ENCODE measurements around the gene CCDC77.
"Not testable (repeated sequence)": the region's sequence is repeated elsewhere in the genome, so short reads cannot be mapped to it uniquely, and the experiment has no call there.

The CCDC77 gene

DNA sequence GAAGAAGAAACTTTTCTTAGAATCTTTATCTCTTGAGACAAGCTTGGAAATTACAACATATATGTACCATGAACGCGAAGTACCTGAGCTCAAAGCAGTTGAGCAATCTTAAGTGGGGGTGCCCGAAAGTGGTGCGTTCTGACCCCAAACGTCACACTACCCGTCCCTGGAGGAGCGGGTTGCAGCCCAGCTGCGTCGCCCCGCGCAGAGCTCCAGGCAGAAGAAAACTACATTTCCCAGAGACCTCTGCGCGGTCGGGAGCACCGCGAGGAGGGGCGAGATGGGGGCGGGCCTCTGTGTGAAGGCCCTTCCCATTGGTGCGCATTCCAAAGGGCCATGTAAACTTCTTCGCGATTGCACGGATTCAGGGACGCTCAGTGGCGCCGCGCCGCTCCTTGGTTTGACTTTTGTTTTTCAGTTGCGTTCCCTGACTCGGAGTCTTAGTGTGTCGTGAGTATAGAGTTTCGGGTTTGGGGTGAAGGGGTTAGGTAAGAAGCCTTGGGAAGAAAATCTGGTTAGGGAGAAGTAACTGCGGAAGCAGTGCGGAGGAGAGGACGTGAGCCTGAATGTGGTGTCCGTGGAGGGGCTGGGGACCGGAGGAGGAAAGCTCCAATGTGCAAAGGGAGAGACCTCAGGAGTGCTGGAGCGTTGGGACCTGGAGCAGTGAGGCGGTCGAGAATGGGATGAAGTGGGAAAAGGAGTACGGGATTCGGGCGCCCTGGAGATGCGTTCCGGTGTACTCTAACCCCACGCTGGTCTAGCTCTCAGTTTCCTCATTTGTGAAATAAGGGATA is at the start of gene CCDC77:
Gene CCDC77 (plus strand): TSS at position 410 of the 794 bp plus-strand sequence. CDS start 7,740 bp downstream, outside the sequence.
- Histone ChIP-seq H2AFZ (ENCODE audit: low read depth, low read length) (peak within 1 kb of the TSS; percentile 61), H3K27me3 (ENCODE audit: insufficient read depth, low read length) (no peaks in the 10 kb centered on the region), H3K36me3 (ENCODE audit: insufficient read depth, low read length) (peaks cover 13% of the 10 kb centered on the region), H3K9me3 (ENCODE audit: low read length) (no peaks in the 10 kb centered on the region), H3K4me1 (ENCODE audit: insufficient read depth, low read length) (peaks cover 13% of the 10 kb centered on the region), H3K4me3 (ENCODE audit: low read length) (peak within 1 kb of the TSS; percentile 82)

DNA sequence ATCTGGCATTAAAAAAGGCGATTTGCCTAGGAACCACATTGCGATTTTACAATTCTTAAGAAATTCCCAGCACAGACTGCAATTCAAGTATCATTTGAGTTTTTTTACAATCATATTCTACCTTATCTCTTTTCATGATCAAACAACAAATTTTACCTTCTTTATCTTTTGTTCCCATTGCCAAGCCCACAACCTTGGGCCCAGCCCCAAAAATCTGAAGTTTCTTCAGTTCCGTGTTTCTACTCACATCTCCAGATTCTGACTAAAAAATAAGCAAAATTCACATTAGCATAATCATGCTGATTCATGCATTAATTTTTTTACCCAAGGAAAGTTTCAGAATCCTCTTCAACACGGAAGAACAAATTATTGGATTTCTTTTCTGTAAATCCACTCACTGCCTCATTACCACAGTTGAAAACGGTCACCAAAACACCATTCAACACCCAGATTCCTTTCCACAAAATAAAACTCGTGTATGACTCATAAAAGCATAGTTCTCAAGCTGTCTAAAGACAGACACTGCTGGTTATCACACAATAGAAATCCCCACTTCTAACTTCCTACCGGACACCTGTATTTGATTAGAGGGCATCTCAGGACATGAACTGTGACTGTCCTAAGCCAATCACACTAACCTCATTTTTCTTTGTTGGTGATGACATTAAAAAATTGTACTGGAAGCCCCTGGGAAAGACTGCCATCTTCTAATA is 45.0 kb upstream of the CCDC77 start:
- Histone ChIP-seq H3K27me3 (ENCODE audit: insufficient read depth, low read length) (no peaks in the 10 kb centered on the region), H3K4me3 (ENCODE audit: low read length) (no peak overlapping the region), H3K4me1 (ENCODE audit: insufficient read depth, low read length) (no peaks in the 10 kb centered on the region), H2AFZ (ENCODE audit: low read depth, low read length) (no peak overlapping the region), H3K36me3 (ENCODE audit: insufficient read depth, low read length) (peaks cover 82% of the 10 kb centered on the region), H3K9me3 (ENCODE audit: low read length) (peaks cover 24% of the 10 kb centered on the region)

DNA sequence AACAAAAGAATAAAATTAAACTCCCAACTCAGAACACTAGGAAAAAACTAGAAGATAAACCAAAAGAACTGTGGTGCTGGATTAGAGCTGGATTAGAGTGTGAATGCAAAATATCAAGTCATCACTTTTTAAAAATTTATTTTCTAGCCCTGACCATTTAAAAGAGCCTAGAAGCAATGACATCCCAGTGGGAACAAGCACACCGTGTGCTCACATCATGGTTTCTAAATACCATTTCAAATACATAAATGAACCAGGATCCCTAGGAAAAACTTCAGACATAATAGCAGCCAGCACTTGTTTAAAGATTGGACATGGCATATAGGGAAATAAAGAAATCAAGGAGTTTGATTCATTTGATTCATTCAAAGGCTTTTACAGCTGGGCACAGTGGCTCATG is 42.4 kb upstream of the CCDC77 start:
- no peaks in the 10 kb centered on the region for H3K4me1 ChIP-seq (ENCODE audit: insufficient read depth, low read length)
- no peaks in the 10 kb centered on the region for H3K27me3 ChIP-seq (ENCODE audit: insufficient read depth, low read length)
- no peak overlapping the region for H2AFZ ChIP-seq (ENCODE audit: low read depth, low read length)

DNA sequence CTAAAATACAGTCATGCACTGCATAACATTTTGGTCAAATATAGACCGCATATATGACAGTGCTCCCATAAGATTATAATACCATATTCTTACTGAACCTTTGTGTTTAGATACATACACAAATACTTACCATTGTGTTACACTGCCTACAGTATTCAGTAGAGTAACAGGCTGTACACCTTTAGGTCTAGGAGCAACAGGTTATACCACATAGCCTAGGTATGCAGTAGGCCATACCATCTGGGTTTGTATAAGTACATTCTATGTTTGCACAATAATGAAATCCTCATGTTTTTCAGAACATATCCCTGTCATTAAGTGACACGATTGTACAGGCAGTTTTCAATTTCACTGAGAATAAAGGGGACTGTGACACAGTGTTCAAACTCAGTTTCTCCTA is 34.6 kb upstream of the CCDC77 start:
- Histone ChIP-seq H3K9me3 (ENCODE audit: low read length) (peaks cover 31% of the 10 kb centered on the region), H3K4me3 (ENCODE audit: low read length) (no peak overlapping the region), H2AFZ (ENCODE audit: low read depth, low read length) (no peak overlapping the region), H3K36me3 (ENCODE audit: insufficient read depth, low read length) (peaks cover 90% of the 10 kb centered on the region), H3K4me1 (ENCODE audit: insufficient read depth, low read length) (no peaks in the 10 kb centered on the region), H3K27me3 (ENCODE audit: insufficient read depth, low read length) (no peaks in the 10 kb centered on the region)

More for the DNA sequence above, 42.4 kb upstream of the CCDC77 start:
- Histone ChIP-seq H3K9me3 (ENCODE audit: low read length) (peaks cover 28% of the 10 kb centered on the region), H3K4me3 (ENCODE audit: low read length) (no peak overlapping the region), H3K36me3 (ENCODE audit: insufficient read depth, low read length) (peaks cover 87% of the 10 kb centered on the region)

DNA sequence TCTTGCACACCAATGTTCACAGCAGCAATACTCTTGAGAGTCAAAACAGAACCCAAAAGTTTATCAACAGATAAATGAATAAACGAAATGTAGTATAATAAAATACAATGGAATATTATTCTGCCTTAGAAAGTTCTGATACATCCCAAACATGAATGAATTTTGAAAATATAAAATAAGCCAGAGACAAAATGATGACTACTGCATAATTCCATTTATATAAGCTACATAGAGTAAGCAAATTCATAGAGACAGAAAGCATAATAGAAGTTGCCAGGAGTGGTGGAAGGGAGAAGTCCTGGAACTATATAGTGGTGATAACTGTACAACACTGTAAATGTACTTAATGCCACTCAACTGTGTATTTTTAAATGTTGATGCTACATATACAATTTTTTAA is 33.5 kb upstream of the CCDC77 start:
- Histone ChIP-seq H3K27me3 (ENCODE audit: insufficient read depth, low read length) (no peaks in the 10 kb centered on the region), H3K4me1 (ENCODE audit: insufficient read depth, low read length) (no peaks in the 10 kb centered on the region), H3K36me3 (ENCODE audit: insufficient read depth, low read length) (peaks cover 78% of the 10 kb centered on the region), H2AFZ (ENCODE audit: low read depth, low read length) (no peak overlapping the region), H3K9me3 (ENCODE audit: low read length) (peaks cover 22% of the 10 kb centered on the region), H3K4me3 (ENCODE audit: low read length) (no peak overlapping the region)

DNA sequence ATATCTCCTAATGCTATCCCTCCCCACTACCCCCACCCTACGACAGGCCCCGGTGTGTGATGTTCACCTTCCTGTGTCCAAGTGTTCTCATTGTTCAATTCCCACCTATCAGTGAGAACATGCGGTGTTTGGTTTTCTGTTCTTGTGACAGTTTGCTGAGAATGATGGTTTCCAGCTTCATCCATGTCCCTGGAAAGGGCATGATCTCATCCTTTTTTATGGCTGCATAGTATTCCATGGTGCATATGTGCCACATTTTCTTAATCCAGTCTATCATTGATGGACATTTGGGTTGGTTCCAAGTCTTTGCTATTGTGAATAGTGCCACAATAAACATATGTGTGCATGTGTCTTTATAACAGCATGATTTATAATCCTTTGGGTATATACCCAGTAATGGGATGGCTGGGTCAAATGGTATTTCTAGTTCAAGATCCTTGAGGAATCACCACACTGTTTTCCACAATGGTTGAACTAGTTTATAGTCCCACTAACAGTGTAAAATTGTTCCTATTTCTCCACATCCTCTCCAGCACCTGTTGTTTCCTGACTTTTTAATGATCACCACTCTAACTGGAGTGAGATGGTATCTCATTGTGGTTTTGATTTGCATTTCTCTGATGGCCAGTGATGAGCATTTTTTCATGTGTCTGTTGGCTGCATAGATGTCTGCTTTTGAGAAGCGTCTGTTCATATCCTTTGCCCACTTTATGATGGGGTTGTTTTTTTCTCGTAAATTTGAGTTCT is 30.5 kb upstream of the CCDC77 start:
- Histone ChIP-seq H3K36me3 (ENCODE audit: insufficient read depth, low read length) (peaks cover 60% of the 10 kb centered on the region), H3K9me3 (ENCODE audit: low read length) (peaks cover 16% of the 10 kb centered on the region)
- not testable (repeated sequence) for H3K4me1 ChIP-seq (ENCODE audit: insufficient read depth, low read length); H2AFZ ChIP-seq (ENCODE audit: low read depth, low read length); H3K4me3 ChIP-seq (ENCODE audit: low read length); H3K27me3 ChIP-seq (ENCODE audit: insufficient read depth, low read length)

DNA sequence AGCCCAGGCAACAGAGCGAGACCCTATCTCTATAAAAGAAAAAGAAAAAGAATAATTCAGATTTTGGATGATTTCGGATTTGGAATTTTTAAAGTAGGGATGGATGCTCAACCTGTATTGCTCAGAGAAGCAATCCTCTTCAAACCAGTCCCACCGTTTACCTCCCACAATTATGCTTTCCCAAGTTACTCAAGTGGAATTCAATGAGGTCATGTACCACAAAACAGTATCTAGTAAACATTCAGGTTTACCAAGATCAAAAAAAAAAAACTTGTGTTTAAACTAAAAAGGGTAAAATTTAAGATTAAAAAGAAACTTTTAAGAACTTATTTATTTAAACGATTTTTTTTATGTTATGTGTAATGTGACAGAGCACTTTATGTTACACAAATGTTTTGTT is 14.8 kb upstream of the CCDC77 start:
- H3K36me3 ChIP-seq (ENCODE audit: insufficient read depth, low read length): peaks cover 36% of the 10 kb centered on the region
- peaks cover 34% of the 10 kb centered on the region for H3K4me1 ChIP-seq (ENCODE audit: insufficient read depth, low read length)
- no peaks in the 10 kb centered on the region for H3K27me3 ChIP-seq (ENCODE audit: insufficient read depth, low read length)
- no peak overlapping the region for H2AFZ ChIP-seq (ENCODE audit: low read depth, low read length)
- peak overlapping the region; percentile 83 for H3K4me3 ChIP-seq (ENCODE audit: low read length)
- peaks cover 4% of the 10 kb centered on the region for H3K9me3 ChIP-seq (ENCODE audit: low read length)

DNA sequence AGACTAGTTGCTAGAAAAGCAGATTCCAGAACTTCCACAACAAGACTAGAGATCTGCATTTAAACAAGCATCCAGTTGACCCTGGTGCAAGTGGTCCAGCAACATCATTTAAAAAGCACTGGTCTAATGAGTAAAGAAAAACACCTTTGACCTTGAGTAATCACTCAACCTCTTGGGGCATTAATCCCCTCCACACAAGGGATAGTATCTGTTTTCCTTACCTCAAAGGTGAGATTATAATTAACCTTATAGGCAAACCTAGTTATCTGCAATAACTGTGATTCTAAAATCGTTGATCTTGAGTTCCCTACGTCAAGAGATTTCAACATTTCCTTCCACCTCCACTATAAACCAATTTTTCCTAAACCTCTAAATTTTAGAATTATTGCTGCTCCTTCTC is 13.4 kb upstream of the CCDC77 start:
- Histone ChIP-seq H2AFZ (ENCODE audit: low read depth, low read length) (no peak overlapping the region), H3K27me3 (ENCODE audit: insufficient read depth, low read length) (no peaks in the 10 kb centered on the region), H3K9me3 (ENCODE audit: low read length) (peaks cover 4% of the 10 kb centered on the region)

DNA sequence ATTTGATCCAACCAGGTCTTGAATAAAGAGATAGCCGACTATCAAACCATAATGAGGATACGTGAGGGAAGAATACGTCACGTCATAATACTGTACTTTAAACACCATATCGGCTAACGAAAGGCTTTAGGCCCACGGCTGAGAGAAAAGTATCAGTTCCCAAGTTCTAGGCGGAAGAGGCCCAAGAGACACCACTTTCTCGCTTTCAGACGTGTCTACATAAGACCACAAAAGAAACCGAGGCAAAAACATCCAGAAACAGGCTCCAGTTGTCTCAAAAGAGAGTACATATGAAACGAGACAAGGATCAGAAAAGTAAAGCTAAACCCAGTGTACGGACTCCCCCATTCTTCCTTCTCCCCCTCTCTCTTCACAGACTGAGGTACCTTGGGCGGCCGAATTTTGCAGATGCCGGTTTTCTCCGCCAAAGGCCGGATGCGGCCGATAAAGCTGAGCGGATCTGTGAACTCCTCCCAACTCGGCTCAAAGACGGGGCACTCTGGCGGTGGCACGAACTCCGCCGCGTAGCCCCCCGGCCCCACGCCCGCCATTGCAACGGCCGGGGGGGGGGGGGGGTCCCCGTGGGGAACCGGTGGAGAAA is 12.8 kb upstream of the CCDC77 start:
- Histone ChIP-seq H3K27me3 (ENCODE audit: insufficient read depth, low read length) (no peaks in the 10 kb centered on the region), H3K9me3 (ENCODE audit: low read length) (peaks cover 2% of the 10 kb centered on the region), H3K36me3 (ENCODE audit: insufficient read depth, low read length) (peaks cover 18% of the 10 kb centered on the region), H3K4me3 (ENCODE audit: low read length) (peak overlapping the region; percentile 83), H3K4me1 (ENCODE audit: insufficient read depth, low read length) (peaks cover 34% of the 10 kb centered on the region), H2AFZ (ENCODE audit: low read depth, low read length) (peak overlapping the region; percentile 51)

More for the DNA sequence above, 13.4 kb upstream of the CCDC77 start:
- Histone ChIP-seq H3K36me3 (ENCODE audit: insufficient read depth, low read length) (peaks cover 24% of the 10 kb centered on the region), H3K4me1 (ENCODE audit: insufficient read depth, low read length) (peaks cover 34% of the 10 kb centered on the region), H3K4me3 (ENCODE audit: low read length) (peak overlapping the region; percentile 83)

DNA sequence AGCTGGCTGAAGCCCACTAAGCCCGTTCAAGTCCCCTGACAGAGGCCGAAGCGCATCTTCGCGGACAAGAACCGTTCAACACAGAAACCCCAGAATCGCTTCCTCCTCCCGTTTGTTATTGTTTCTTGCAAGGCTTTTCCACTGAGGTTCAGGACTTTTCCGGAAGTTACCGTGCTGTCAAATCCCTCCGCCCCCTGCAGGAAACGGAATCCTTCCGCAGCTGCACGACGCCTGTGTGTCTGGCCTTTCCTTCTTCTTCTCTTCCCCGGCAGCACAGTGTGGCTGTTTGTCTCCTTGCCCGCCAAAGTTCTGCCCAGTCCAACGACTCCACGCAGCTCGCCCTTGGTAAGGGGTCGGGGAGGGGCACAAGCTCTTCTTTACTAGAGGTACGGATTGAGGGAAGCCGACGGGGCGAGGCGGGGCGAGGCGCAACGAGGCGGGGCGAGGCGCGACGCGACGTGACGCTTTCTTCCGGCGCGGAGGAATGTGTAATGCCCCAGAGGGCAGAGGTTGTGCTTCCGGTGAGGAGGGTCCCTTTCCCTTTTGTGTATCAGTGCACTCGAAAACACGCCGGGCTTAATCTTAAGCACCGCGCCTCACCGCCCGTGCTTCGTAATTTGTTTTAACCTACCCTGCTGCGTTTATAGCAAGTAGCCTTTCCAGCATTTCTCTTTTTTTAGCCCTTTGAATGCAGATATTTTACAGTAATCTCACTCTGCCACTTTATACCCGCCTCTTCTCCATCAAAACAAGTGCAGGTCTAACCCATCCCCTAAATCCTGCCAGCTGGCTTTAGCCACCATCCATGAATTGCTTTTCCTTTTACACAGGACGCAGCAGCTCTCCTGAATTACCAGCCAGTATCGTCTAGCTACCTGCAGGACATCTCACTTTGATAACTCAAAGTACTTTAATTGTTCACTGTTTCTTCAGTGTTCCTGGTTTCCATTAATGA is 12.0 kb upstream of the CCDC77 start, which contains the start of gene KDM5A:
Gene KDM5A (minus strand): TSS at position 179 of the 955 bp plus-strand sequence. CDS start 229 bp downstream, outside the sequence.
- H3K4me1 ChIP-seq (ENCODE audit: insufficient read depth, low read length): peaks cover 34% of the 10 kb centered on the region
- no peaks in the 10 kb centered on the region for H3K9me3 ChIP-seq (ENCODE audit: low read length)
- H3K36me3 ChIP-seq (ENCODE audit: insufficient read depth, low read length): peaks cover 10% of the 10 kb centered on the region
- peak within 1 kb of the TSS; percentile 83 for H3K4me3 ChIP-seq (ENCODE audit: low read length)
- H2AFZ ChIP-seq (ENCODE audit: low read depth, low read length): peak within 1 kb of the TSS; percentile 51
- no peaks in the 10 kb centered on the region for H3K27me3 ChIP-seq (ENCODE audit: insufficient read depth, low read length)

DNA sequence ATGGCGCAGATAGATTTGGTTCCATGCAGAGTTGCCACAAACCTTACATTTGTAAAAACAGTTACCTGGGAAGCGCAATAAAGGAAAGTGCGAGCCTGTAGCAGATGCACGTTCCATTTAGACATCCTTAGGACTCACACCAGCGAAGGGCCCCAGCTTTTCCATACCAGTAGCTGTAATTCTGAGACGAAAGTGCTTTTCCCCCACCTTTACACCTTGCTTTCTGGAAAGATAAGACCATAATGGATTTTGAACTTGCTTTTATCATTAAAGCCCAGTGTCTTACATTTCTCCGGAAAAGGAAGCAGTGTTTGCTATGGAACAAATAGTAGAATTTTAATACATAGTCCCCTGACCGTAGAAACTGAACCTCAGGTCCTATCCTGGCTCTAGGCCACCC is 616 bp upstream of the CCDC77 start:
- Histone ChIP-seq H3K4me3 (ENCODE audit: low read length) (peak overlapping the region; percentile 82), H3K9me3 (ENCODE audit: low read length) (no peaks in the 10 kb centered on the region)

DNA sequence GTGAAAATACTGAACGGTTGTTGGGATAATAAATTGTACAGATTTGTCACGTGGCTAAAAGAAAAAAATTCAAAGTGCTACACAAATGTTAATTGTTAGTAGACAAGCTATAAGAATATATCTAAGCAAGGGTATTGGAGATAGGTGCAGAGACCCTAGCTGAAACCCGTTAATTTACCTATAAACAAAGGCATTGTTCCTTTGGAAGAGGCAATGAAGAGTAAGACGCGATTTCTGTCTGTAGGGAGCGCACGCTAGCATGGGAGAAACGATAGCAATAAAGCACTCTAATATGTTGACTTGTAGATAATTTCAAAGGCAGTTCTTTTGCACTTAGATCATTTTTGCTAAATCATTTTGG is 565 bp downstream of the CCDC77 start:
- no peaks in the 10 kb centered on the region for H3K9me3 ChIP-seq (ENCODE audit: low read length)
- peaks cover 17% of the 10 kb centered on the region for H3K36me3 ChIP-seq (ENCODE audit: insufficient read depth, low read length)
- H3K4me1 ChIP-seq (ENCODE audit: insufficient read depth, low read length): peaks cover 13% of the 10 kb centered on the region
- peak overlapping the region; percentile 61 for H2AFZ ChIP-seq (ENCODE audit: low read depth, low read length)
- H3K27me3 ChIP-seq (ENCODE audit: insufficient read depth, low read length): no peaks in the 10 kb centered on the region
- peak overlapping the region; percentile 82 for H3K4me3 ChIP-seq (ENCODE audit: low read length)

More for the DNA sequence above, 616 bp upstream of the CCDC77 start:
- H3K4me1 ChIP-seq (ENCODE audit: insufficient read depth, low read length): peaks cover 13% of the 10 kb centered on the region
- peak overlapping the region; percentile 61 for H2AFZ ChIP-seq (ENCODE audit: low read depth, low read length)
- H3K27me3 ChIP-seq (ENCODE audit: insufficient read depth, low read length): no peaks in the 10 kb centered on the region
- peaks cover 8% of the 10 kb centered on the region for H3K36me3 ChIP-seq (ENCODE audit: insufficient read depth, low read length)
